NCI-H146 (cell line): ENCODE results near the gene SIT1.
"Not testable (repeated sequence)": the region's sequence is repeated elsewhere in the genome, so short reads cannot be mapped to it uniquely, and the experiment has no call there.

Source experiments
- DNase-seq: peaks from one replicate; lab custom pipeline; 2025; lab: John Stamatoyannopoulos, UW

SIT1 gene

GRCh38 chr9:35637427-35637955 lies 13.2 kb downstream of the SIT1 start:
- DNase-seq = not testable (repeated sequence)

DNA sequence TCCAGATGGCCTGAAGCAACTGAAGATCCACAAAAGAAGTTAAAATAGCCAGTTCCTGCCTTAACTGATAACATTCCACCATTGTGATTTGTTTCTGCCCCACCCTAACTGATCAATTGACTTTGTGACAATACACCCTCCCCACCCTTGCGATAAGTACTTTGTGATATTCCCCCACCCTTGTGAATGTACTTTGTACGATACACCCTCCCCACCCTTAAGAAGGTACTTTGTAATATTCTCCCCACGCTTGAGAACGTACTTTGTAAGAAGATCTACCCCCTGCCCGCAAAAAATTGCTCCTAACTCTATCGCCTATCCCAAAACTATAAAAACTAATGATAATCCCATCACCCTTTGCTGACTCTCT lies 13.9 kb downstream of the SIT1 start:
- not testable (repeated sequence) for DNase-seq

DNA sequence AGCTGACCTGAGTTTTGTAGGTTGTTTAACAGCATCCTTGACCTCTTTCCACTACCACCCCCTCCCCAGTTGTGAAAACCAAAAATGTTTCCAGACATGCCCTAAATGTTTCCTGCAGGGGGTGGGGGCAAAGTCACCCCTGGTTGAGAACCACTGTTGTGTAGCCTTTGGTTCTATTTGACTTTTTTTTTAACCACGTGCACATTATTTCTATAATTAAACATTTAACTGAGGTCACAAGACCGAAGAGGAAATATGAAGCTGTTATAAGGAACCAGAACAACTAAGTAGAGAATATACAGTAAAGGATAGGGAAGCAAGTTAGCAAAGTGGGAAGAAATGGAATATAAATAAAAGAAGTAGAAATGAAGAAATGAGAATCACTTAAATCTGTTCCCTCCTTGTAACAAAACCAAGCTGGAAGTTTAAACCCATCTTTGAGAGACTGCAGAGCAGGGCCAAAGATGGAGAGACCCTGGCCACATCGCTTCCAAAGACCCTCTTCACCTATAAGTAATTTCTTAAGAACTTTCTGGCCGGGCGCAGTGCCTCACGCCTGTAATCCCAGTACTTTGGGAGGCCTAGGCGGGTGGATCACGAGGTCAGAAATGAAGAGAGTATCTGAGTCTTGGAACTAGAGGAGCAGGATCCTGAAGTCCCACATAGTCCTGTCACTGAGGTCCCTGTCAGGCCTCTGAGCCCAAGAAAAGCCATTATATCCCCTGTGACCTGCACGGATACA lies 14.4 kb downstream of the SIT1 start:
- no peak for DNase-seq

GRCh38 chr9:35635730-35636129 lies 15.0 kb downstream of the SIT1 start:
- DNase-seq = no peak

GRCh38 chr9:35629597-35629996 lies 21.1 kb downstream of the SIT1 start:
- DNase-seq = no peak

DNA sequence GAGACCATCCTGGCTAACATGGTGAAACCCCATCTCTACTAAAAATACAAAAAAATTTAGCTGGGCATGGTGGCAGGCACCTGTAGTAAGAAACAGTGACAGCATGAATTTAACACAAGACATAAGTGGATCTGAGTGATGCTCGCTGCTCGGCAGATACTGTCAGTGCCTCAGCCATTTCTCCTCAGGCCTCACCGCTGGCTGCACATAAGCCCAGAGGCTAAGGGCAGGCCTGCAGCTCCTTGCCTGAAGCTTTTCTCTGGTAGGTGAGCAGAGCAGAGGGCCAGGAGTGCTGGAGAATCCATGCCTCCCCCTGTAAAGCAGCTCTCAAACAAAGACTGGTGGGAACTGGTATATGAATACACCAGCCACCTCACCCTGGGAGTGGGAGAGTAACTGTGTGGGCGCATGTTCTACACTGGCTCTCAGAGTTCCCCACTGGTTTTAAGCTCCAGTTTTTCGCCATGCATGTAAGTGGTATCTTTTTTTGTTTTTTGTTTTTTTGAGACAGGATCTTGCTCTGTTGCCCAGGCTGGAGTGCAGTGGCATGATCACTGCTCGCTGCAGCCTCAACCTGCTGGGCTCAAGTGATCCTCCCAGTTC lies 22.2 kb downstream of the SIT1 start:
- DNase-seq = no peak

DNA sequence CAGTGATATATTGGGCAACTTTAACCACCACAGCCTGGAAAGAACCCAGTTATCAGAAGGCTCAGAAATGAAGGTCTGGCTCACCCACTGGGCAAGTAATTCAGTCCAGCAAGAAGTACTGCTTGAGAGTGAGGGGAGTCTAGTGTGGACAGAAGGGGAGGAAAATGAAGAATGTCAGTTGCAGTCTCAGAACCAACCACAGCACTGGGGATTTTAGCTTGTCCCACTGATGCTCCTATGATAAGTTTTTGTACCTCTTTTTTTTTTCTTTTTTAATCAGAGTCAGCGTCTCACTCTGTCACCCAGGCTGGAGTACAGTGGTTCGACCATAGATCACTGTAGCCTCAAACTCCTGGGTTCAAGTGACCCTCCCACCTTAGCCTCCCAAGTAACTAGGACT lies 23.2 kb downstream of the SIT1 start:
- no peak for DNase-seq

DNA sequence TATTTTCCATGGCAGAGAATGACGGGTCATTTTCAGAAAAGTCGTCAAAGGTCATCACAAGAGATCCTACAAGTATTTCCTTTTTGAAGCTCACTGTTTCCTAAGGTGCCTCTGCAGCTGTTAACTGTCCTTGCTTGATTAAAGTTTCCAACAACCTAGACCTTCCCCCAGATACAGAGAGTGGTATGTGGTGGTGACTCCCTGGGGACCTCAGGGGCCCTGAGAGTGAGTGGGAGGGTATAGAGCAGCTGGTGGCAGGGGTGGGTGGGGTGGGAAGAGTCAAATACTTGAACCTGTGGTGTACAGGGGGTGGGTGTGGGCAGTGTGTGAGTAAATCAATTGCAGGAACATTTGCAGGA lies 31.0 kb downstream of the SIT1 start:
- DNase-seq = no peak

- no peak for DNase-seq
Observed at GRCh38 chr9:35618854-35619799, 31.6 kb downstream of the SIT1 start.

- DNase-seq = no peak
Observed at GRCh38 chr9:35618325-35618727, 32.4 kb downstream of the SIT1 start, which contains the start of gene CD72. Gene CD72, minus strand, starts transcription at chr9:35618413. Its CDS starts 110 bp downstream, at chr9:35618303.

GRCh38 chr9:35617548-35617947 lies 33.2 kb downstream of the SIT1 start:
- no peak for DNase-seq

- DNase-seq = peak; percentile 57
Observed at GRCh38 chr9:35616681-35617459, 33.9 kb downstream of the SIT1 start.

- peak; percentile 79 for DNase-seq
Observed at GRCh38 chr9:35615981-35616680, 34.6 kb downstream of the SIT1 start.

GRCh38 chr9:35612843-35613242 lies 37.9 kb downstream of the SIT1 start:
- no peak for DNase-seq

DNA sequence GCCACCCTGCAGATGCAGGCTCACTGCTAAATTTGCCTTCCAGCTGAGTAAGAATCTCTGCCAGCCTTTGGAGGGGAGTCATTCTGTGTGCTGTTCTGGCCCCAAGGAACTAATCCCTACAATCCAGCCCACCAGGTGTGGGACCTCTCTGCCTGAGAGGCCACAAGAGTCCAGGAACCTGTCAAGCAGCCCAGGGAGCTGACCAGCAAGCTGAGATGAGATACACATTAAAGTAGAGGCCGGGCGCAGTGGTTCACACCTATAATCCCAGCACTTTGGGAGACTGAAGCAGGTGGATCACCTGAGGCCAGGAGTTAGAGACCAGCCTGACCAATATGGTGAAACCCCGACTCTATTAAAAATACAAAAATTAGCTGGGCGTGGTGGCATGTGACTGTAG lies 38.7 kb downstream of the SIT1 start:
- DNase-seq = not testable (repeated sequence)

DNA sequence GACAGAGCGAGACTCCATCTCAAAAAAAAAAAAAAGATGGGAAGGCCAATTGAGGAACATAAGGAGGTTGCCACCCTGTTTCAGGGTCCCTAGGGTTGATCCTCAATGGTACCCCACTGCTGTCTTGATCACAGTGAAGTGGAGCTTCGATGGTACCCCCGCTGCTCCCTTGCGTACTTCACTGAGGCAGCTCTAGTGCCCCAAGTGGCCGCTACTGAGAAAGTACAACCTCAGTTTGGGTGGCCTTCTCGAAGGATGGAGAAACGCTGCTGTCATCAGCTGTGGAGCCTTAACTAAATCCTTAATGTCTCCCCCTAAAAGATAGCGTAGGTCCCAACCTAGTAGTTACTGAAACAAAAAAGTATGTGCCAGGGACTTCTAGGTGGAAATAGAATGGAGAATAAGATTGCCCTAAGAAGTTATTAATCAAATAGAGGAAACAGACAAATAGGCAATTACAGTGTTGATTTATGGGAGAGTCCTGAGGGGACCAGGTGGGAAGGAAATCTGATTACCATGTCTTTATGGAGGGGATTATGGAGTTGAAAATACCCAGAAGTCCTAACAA lies 39.4 kb downstream of the SIT1 start:
- peak; percentile 27 for DNase-seq

DNA sequence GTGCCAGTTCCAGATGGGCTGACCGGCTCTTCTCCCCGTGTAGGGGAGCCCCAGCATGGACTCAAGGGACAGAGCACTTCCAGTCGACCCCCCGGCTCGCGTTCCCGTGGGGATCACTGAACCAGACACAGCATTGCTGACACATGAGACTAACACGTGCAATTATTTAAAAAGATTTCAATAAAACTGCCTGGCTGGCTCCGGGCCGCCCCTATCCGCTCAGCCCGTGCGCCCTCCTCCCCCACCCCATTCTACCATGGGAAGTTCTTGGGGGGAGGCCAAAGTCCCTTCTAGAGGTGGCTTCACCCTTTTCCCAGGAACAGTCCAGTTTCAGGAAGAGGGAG lies 40.9 kb downstream of the SIT1 start:
- DNase-seq = no peak

DNA sequence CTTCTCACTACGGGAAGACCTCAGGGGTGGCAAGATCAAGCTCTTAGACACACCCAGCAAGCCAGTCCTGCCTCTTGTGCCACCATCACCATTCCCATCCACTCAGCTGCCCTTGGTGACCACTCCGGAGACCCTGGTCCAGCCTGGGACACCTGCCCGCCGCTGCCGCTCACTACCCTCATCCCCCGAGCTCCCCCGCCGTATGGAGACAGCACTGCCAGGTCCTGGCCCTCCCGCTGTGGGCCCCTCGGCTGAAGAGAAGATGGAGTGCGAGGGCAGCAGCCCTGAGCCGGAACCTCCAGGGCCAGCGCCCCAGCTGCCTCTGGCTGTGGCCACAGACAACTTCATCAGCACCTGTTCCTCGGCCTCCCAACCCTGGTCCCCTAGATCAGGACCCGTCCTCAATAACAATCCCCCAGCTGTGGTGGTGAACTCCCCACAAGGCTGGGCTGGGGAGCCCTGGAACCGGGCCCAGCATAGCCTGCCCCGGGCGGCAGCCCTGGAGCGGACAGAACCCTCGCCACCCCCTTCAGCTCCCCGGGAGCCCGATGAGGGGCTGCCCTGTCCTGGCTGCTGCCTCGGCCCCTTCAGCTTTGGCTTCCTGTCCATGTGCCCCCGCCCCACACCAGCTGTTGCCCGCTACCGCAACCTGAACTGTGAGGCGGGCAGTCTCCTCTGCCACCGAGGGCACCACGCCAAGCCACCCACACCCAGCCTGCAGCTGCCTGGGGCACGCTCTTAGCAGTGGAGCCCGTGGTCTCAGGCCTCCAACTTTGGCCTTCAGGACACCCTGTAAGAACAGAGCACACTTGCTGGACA lies 41.5 kb downstream of the SIT1 start:
- no peak for DNase-seq

GRCh38 chr9:35608221-35608620 lies 42.5 kb downstream of the SIT1 start:
- no peak for DNase-seq

DNA sequence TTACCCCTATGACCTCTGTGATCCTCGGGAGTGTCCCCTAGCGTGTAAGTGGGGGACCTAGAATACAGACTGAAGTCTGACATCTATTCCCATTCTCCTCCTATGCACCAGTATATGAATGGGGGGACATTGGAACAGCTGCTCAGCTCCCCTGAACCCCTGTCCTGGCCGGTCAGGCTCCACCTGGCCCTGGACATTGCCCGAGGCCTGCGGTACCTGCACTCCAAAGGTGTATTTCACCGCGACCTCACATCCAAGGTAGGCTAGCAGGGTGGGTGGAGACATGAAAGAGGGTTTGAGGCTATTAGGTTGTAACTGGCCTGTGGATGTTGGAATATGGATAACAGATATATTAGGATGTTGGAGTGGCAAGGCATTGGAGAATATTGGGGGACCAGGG lies 44.0 kb downstream of the SIT1 start:
- DNase-seq = no peak
